Measurements from ENCODE around the gene OR51E2. TPM values are rescaled to one million over a fixed set of nuclear protein-coding genes. Genes with fewer than 3 reads are reported as not detected.

Gene OR51E2
- total RNA-seq, 4 donors from 2014 or later: 0.21 TPM; not detected in 3

GRCh38 chr11:4695442-4695841 is 2.2 kb downstream of the OR51E2 start:
- Histone ChIP-seq H3K4me3 (no peak overlapping the region), H3K36me3 (no peaks in the 10 kb centered on the region), H3K9me3 (no peaks in the 10 kb centered on the region), H3K27me3 (no peaks in the 10 kb centered on the region), H3K4me1 (no peaks in the 10 kb centered on the region), H3K27ac (no peak overlapping the region)
- WGBS, 2 donors: 22 to 35% methylated on average over 1 of the region's 1 CpG
- no peak for TF ChIP-seq CTCF (IDR thresholded peaks at IDR 0.05)
- TF ChIP-seq POLR2A (IDR thresholded peaks at IDR 0.05): no peak
- intact Hi-C loops (cut with DNase I): no loop called here
- DNase-seq: no peak

GRCh38 chr11:4684631-4685285 is 12.9 kb downstream of the OR51E2 start:
- 54 to 73% methylated on average over 3 of the region's 3 CpGs for WGBS, 2 donors
- no peaks in the 10 kb centered on the region for H3K36me3 ChIP-seq
- no peak for DNase-seq
- H3K4me1 ChIP-seq: no peaks in the 10 kb centered on the region
- no peak overlapping the region for H3K4me3 ChIP-seq
- intact Hi-C loops (cut with DNase I): no loop called here
- no peak overlapping the region for H3K27ac ChIP-seq
- H3K9me3 ChIP-seq: no peaks in the 10 kb centered on the region
- no peaks in the 10 kb centered on the region for H3K27me3 ChIP-seq
- TF ChIP-seq CTCF (IDR thresholded peaks at IDR 0.05): no peak
- no peak for TF ChIP-seq POLR2A (IDR thresholded peaks at IDR 0.05)

GRCh38 chr11:4682623-4683419 is 14.8 kb downstream of the OR51E2 start:
- no peaks in the 10 kb centered on the region for H3K4me1 ChIP-seq
- H3K27ac ChIP-seq: no peak overlapping the region
- intact Hi-C loops (cut with DNase I): no loop called here
- TF ChIP-seq CTCF (IDR thresholded peaks at IDR 0.05) (no peak), POLR2A (IDR thresholded peaks at IDR 0.05) (no peak)
- no peak for DNase-seq
- H3K36me3 ChIP-seq: no peaks in the 10 kb centered on the region
- 47 to 54% methylated on average over 2 of the region's 2 CpGs for WGBS, 2 donors
- H3K4me3 ChIP-seq: no peak overlapping the region
- no peaks in the 10 kb centered on the region for H3K9me3 ChIP-seq
- H3K27me3 ChIP-seq: no peaks in the 10 kb centered on the region

- H3K4me1 ChIP-seq: no peaks in the 10 kb centered on the region
- WGBS, 2 donors: 41 to 45% methylated on average over 3 of the region's 3 CpGs
- intact Hi-C loops (cut with DNase I): no loop called here
- H3K27me3 ChIP-seq: no peaks in the 10 kb centered on the region
- H3K27ac ChIP-seq: no peak overlapping the region
- TF ChIP-seq POLR2A (IDR thresholded peaks at IDR 0.05) (no peak), CTCF (IDR thresholded peaks at IDR 0.05) (no peak)
- H3K9me3 ChIP-seq: no peaks in the 10 kb centered on the region
- no peaks in the 10 kb centered on the region for H3K36me3 ChIP-seq
- H3K4me3 ChIP-seq: no peak overlapping the region
- no peak for DNase-seq
Observed at GRCh38 chr11:4680341-4680740, 17.3 kb downstream of the OR51E2 start.

DNA sequence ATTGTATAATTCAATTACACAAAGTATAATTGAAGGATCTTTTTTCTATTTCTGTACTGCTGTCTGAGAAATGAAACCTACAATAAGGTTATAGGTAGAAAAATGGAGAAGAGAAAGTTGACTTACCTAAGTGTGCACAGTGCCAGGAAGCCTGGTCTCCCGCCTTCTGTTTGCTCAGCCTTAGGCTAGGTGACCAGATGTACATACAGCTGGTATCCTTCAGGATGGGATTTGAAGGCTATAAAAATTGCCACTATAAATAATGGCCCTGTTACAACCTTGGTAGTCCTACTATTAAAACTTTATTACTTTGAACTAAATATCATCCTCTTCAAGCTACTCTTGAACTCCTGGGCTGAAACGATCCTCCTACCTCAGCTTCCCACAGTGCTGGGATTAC is 19.7 kb downstream of the OR51E2 start:
- H3K9me3 ChIP-seq: no peaks in the 10 kb centered on the region
- TF ChIP-seq CTCF (IDR thresholded peaks at IDR 0.05): no peak
- TF ChIP-seq POLR2A (IDR thresholded peaks at IDR 0.05): no peak
- H3K4me1 ChIP-seq: no peaks in the 10 kb centered on the region
- H3K36me3 ChIP-seq: no peaks in the 10 kb centered on the region
- H3K4me3 ChIP-seq: no peak overlapping the region
- WGBS, 2 donors: 67 to 69% methylated on average over 2 of the region's 2 CpGs
- intact Hi-C loops (cut with DNase I): no loop called here
- H3K27me3 ChIP-seq: no peaks in the 10 kb centered on the region
- no peak overlapping the region for H3K27ac ChIP-seq
- DNase-seq: no peak

All from esophagus squamous epithelium (tissue), 5 donors.